Mesodermal cell (in vitro differentiated cells): ENCODE data around the gene RGL3.
"Not testable (repeated sequence)": the region's sequence is repeated elsewhere in the genome, so short reads cannot be mapped to it uniquely, and the experiment has no call there.

Experiments used
- H3K27ac ChIP-seq: 2 replicates; pipeline ENCODE4 v1.7.0; 2013; ENCODE audit warnings: mild to moderate bottlenecking, low read depth, low read length, moderate library complexity; ENCODE audit not compliant: severe bottlenecking
- H3K36me3 ChIP-seq: 2 replicates; pipeline ENCODE4 v1.7.1; 2013; ENCODE audit warnings: mild to moderate bottlenecking, low read length, moderate library complexity; ENCODE audit not compliant: control insufficient read depth, insufficient read depth
- H3K4me1 ChIP-seq: one replicate; pipeline ENCODE4 v1.7.1; 2013; ENCODE audit warnings: mild to moderate bottlenecking, low read length; ENCODE audit not compliant: insufficient read depth, control insufficient read depth, poor library complexity, severe bottlenecking
- H3K4me3 ChIP-seq: 2 replicates; pipeline ENCODE4 v1.7.0; 2013; ENCODE audit warnings: low read length, control low read depth, mild to moderate bottlenecking; ENCODE audit not compliant: insufficient read depth, poor library complexity, severe bottlenecking; ENCODE audit errors: extremely low read depth
- H3K9me3 ChIP-seq: 2 replicates; pipeline ENCODE4 v1.7.1; 2013; ENCODE audit warnings: mild to moderate bottlenecking, low read length, moderate library complexity; ENCODE audit not compliant: control insufficient read depth
- WGBS, 2 experiments: methylation state at CpG; one replicate each; pipeline ENCODE4 v1.1.5; 2013; ENCODE audit warnings: missing lambda C conversion rate in 2 of 2; ENCODE audit not compliant: insufficient coverage in 2 of 2; 5-methylcytosine and 5-hydroxymethylcytosine counted together

The RGL3 gene

GRCh38 chr19:11457831-11458230 lies 38.7 kb upstream of the RGL3 start:
- Histone ChIP-seq H3K9me3 (no peaks in the 10 kb centered on the region), H3K4me1 (no peaks in the 10 kb centered on the region), H3K27ac (no peak overlapping the region), H3K36me3 (no peaks in the 10 kb centered on the region), H3K4me3 (no peak overlapping the region)
- WGBS, 2 experiments: 94% methylated on average over 19 to 20 of the region's 20 CpGs

GRCh38 chr19:11457115-11457514 lies 38.0 kb upstream of the RGL3 start:
- WGBS, 2 experiments: 33 to 42% methylated on average over 6 to 7 of the region's 18 CpGs
- no peak overlapping the region for H3K4me3 ChIP-seq
- H3K27ac ChIP-seq: no peak overlapping the region
- H3K36me3 ChIP-seq: no peaks in the 10 kb centered on the region
- no peaks in the 10 kb centered on the region for H3K4me1 ChIP-seq
- H3K9me3 ChIP-seq: no peaks in the 10 kb centered on the region

GRCh38 chr19:11456659-11457058 lies 37.5 kb upstream of the RGL3 start:
- WGBS, 2 experiments: 85 to 92% methylated on average over 7 of the region's 7 CpGs
- no peaks in the 10 kb centered on the region for H3K4me1 ChIP-seq

GRCh38 chr19:11455233-11455554 lies 36.1 kb upstream of the RGL3 start:
- peaks cover 11% of the 10 kb centered on the region for H3K36me3 ChIP-seq
- 89 to 98% methylated on average over 6 to 8 of the region's 9 CpGs for WGBS, 2 experiments
- not testable (repeated sequence) for H3K27ac ChIP-seq, H3K4me1 ChIP-seq, H3K4me3 ChIP-seq, H3K9me3 ChIP-seq

More at GRCh38 chr19:11456659-11457058, 37.5 kb upstream of the RGL3 start:
- Histone ChIP-seq H3K9me3 (no peaks in the 10 kb centered on the region), H3K36me3 (no peaks in the 10 kb centered on the region), H3K4me3 (no peak overlapping the region), H3K27ac (no peak overlapping the region)

GRCh38 chr19:11453468-11454341 lies 34.6 kb upstream of the RGL3 start:
- no peaks in the 10 kb centered on the region for H3K9me3 ChIP-seq
- no peak overlapping the region for H3K27ac ChIP-seq
- whole genome bisulfite sequencing, 2 experiments: 87% methylated on average over 13 to 17 of the region's 27 CpGs
- H3K36me3 ChIP-seq: peaks cover 25% of the 10 kb centered on the region
- H3K4me3 ChIP-seq: no peak overlapping the region
- no peaks in the 10 kb centered on the region for H3K4me1 ChIP-seq

- Histone ChIP-seq H3K4me1 (no peaks in the 10 kb centered on the region), H3K36me3 (peaks cover 34% of the 10 kb centered on the region), H3K27ac (peak overlapping the region; percentile 10), H3K9me3 (no peaks in the 10 kb centered on the region), H3K4me3 (no peak overlapping the region)
- 89 to 91% methylated on average over 25 to 28 of the region's 33 CpGs for WGBS, 2 experiments
These were observed 33.7 kb upstream of the RGL3 start for GRCh38 chr19:11452620-11453310.

GRCh38 chr19:11451871-11452619 lies 32.9 kb upstream of the RGL3 start:
- no peaks in the 10 kb centered on the region for H3K4me1 ChIP-seq
- H3K36me3 ChIP-seq: peaks cover 42% of the 10 kb centered on the region
- WGBS, 2 experiments: 55 to 56% methylated on average over 3 to 7 of the region's 25 CpGs
- H3K4me3 ChIP-seq: no peak overlapping the region
- H3K9me3 ChIP-seq: no peaks in the 10 kb centered on the region
- H3K27ac ChIP-seq: no peak overlapping the region

- H3K4me1 ChIP-seq: no peaks in the 10 kb centered on the region
- no peak overlapping the region for H3K27ac ChIP-seq
- no peak overlapping the region for H3K4me3 ChIP-seq
- no peaks in the 10 kb centered on the region for H3K9me3 ChIP-seq
- H3K36me3 ChIP-seq: peaks cover 48% of the 10 kb centered on the region
- WGBS, 2 experiments: 70% methylated on average over 2 of the region's 13 CpGs; no CpG with 5 or more reads in 1 of the 2 experiments
These were observed 32.3 kb upstream of the RGL3 start for GRCh38 chr19:11451327-11451870.

- Histone ChIP-seq H3K27ac (no peak overlapping the region), H3K9me3 (no peaks in the 10 kb centered on the region), H3K36me3 (peaks cover 49% of the 10 kb centered on the region), H3K4me3 (no peak overlapping the region), H3K4me1 (no peaks in the 10 kb centered on the region)
- WGBS, 2 experiments: 93 to 97% methylated on average over 13 to 17 of the region's 21 CpGs
These were observed 31.6 kb upstream of the RGL3 start for GRCh38 chr19:11450570-11451326.
